Measurements from ENCODE around the gene PPP1R36. TPM values are rescaled to one million over a fixed set of nuclear protein-coding genes. Genes with fewer than 3 reads are reported as not detected.
A peak's percentile ranks its signal among the peaks of the same experiment; 100 is the strongest.

Gene PPP1R36
- total and polyA plus RNA-seq, 2 of the 13 experiments (the other 11 are each of a cell fraction or from before 2014, with no cell fraction given): 0.11 to 0.17 TPM

GRCh38 chr14:64503434-64504309 lies 46.1 kb upstream of the PPP1R36 start, which contains the start of gene ZBTB25 (continued):
- TF ChIP-seq MEF2D (CRISPR knock-in tag; IDR thresholded peaks at IDR 0.05) (no peak), STAT6 (CRISPR knock-in tag; IDR thresholded peaks at IDR 0.05; ENCODE audit: borderline replicate concordance) (no peak), E2F5 (CRISPR knock-in tag; conservative IDR thresholded peaks at IDR 0.05) (peak; percentile 73), FOXJ3 (CRISPR knock-in tag; IDR thresholded peaks at IDR 0.05; ENCODE audit: borderline replicate concordance) (no peak), RFXANK (CRISPR knock-in tag; IDR thresholded peaks at IDR 0.05) (no peak), NAIF1 (CRISPR knock-in tag; IDR thresholded peaks at IDR 0.05; ENCODE audit: borderline replicate concordance) (peak; percentile 9; the same call in 1 of the 2 replicates), TBX2 (CRISPR knock-in tag; IDR thresholded peaks at IDR 0.05; ENCODE audit: borderline replicate concordance) (peak; percentile 64; the same call in 1 of the 2 replicates), FOXO4 (CRISPR knock-in tag; conservative IDR thresholded peaks at IDR 0.05) (0 out of 2 replicates have a peak, but pooled peaks have one; percentile 36), GPBP1L1 (CRISPR knock-in tag; IDR thresholded peaks at IDR 0.05) (no peak), ZSCAN31 (CRISPR knock-in tag; IDR thresholded peaks at IDR 0.05; ENCODE audit: low read depth) (no peak), ZNF275 (CRISPR knock-in tag; IDR thresholded peaks at IDR 0.05; ENCODE audit: borderline replicate concordance) (0 out of 2 replicates have a peak, but pooled peaks have one; percentile 20), MEIS2 (CRISPR knock-in tag; IDR thresholded peaks at IDR 0.05) (0 out of 2 replicates have a peak, but pooled peaks have one; percentile 39), MNT (IDR thresholded peaks at IDR 0.05) (no peak), SMARCE1 (IDR thresholded peaks at IDR 0.05; ENCODE audit: borderline replicate concordance) (no peak), ZNF496 (CRISPR knock-in tag; IDR thresholded peaks at IDR 0.05; ENCODE audit: insufficient replicate concordance) (no peak), TIGD3 (CRISPR knock-in tag; IDR thresholded peaks at IDR 0.05; ENCODE audit: borderline replicate concordance) (no peak)

All from HepG2 (cell line).